OCI-LY7 (cell line): ENCODE data around the gene GORASP2.

Experiments used
- EZH2phosphoT487 ChIP-seq: fragments of 200-600 bp; sonication (generic); IDR thresholded peaks from 2 replicates; pipeline ENCODE4 v1.6.1; 2018; ENCODE audit warnings: low read depth, borderline replicate concordance, mild to moderate bottlenecking, mixed run types, antibody characterized with exemption, low read length, moderate library complexity, mixed read lengths
- TF ChIP-seq, protein P1 (sequence below): fragments of 200-600 bp; sonication (generic); conservative IDR thresholded peaks from 2 replicates; pipeline ENCODE4 v1.5.1; 2014; ENCODE audit warnings: mild to moderate bottlenecking, antibody characterized with exemption, low read length, moderate library complexity, mixed read lengths

- TF ChIP-seq, protein P1, sequence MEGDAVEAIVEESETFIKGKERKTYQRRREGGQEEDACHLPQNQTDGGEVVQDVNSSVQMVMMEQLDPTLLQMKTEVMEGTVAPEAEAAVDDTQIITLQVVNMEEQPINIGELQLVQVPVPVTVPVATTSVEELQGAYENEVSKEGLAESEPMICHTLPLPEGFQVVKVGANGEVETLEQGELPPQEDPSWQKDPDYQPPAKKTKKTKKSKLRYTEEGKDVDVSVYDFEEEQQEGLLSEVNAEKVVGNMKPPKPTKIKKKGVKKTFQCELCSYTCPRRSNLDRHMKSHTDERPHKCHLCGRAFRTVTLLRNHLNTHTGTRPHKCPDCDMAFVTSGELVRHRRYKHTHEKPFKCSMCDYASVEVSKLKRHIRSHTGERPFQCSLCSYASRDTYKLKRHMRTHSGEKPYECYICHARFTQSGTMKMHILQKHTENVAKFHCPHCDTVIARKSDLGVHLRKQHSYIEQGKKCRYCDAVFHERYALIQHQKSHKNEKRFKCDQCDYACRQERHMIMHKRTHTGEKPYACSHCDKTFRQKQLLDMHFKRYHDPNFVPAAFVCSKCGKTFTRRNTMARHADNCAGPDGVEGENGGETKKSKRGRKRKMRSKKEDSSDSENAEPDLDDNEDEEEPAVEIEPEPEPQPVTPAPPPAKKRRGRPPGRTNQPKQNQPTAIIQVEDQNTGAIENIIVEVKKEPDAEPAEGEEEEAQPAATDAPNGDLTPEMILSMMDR: no peak
- no peak for TF ChIP-seq EZH2phosphoT487
Measured at GRCh38 chr2:170986566-170987258, 57.7 kb downstream of the GORASP2 start.
